Stimulated activated CD8-positive, alpha-beta memory T cell treated with anti-CD3 and anti-CD28 coated beads, Interleukin-4, amount 100 ng/mL, for 48 hours (primary cell): ENCODE measurements around the gene PPIL3.
"Not testable (repeated sequence)": the region's sequence is repeated elsewhere in the genome, so short reads cannot be mapped to it uniquely, and the experiment has no call there.

Source experiments
- DNase-seq: peaks from one replicate; pipeline ENCODE4 v3.0.0-alpha.2; 2020

The PPIL3 gene

GRCh38 chr2:200888704-200889625 lies at the start of gene PPIL3, which contains the start of gene NIF3L1:
PPIL3 (minus strand) TSS chr2:200889077; CDS start chr2:200887615, 1,462 bp downstream.
NIF3L1 (plus strand) TSS chr2:200889371; CDS start chr2:200891944, 2,573 bp downstream.
- peak; percentile 98 for DNase-seq

- DNase-seq = no peak
Measured at GRCh38 chr2:200930947-200931626, 42.2 kb upstream of the PPIL3 start.

- DNase-seq = no peak
Measured at GRCh38 chr2:200929334-200930249, 40.7 kb upstream of the PPIL3 start.

- no peak for DNase-seq
Measured at GRCh38 chr2:200922439-200922838, 33.6 kb upstream of the PPIL3 start.

- no peak for DNase-seq
Measured at GRCh38 chr2:200913654-200914053, 24.8 kb upstream of the PPIL3 start.

- no peak for DNase-seq
Measured at GRCh38 chr2:200909958-200910357, 21.1 kb upstream of the PPIL3 start.

GRCh38 chr2:200905618-200906296 lies 16.9 kb upstream of the PPIL3 start:
- peak; percentile 69 for DNase-seq

- DNase-seq = peak; percentile 77
Measured at GRCh38 chr2:200901459-200902072, 12.7 kb upstream of the PPIL3 start.

- no peak for DNase-seq
Measured at GRCh38 chr2:200899482-200899881, 10.6 kb upstream of the PPIL3 start.

GRCh38 chr2:200881715-200882249 lies 7.1 kb downstream of the PPIL3 start:
- not testable (repeated sequence) for DNase-seq

GRCh38 chr2:200878289-200878880 lies 10.5 kb downstream of the PPIL3 start:
- no peak for DNase-seq

- DNase-seq = no peak
Measured at GRCh38 chr2:200877443-200877842, 11.4 kb downstream of the PPIL3 start.

GRCh38 chr2:200873560-200873959 lies 15.3 kb downstream of the PPIL3 start:
- DNase-seq = no peak

- no peak for DNase-seq
Measured at GRCh38 chr2:200871151-200871550, 17.7 kb downstream of the PPIL3 start.

- no peak for DNase-seq
Measured at GRCh38 chr2:200869014-200869413, 19.9 kb downstream of the PPIL3 start.

- DNase-seq = peak; percentile 98
Measured at GRCh38 chr2:200864176-200865034, 24.5 kb downstream of the PPIL3 start, which contains the start of gene CLK1. CLK1 (minus strand) TSS chr2:200864658; CDS start chr2:200861862, 2,796 bp downstream.

GRCh38 chr2:200863782-200864175 lies 25.1 kb downstream of the PPIL3 start:
- no peak for DNase-seq

GRCh38 chr2:200862532-200863000 lies 26.3 kb downstream of the PPIL3 start:
- DNase-seq = peak; percentile 73

GRCh38 chr2:200861617-200862155 lies 27.2 kb downstream of the PPIL3 start:
- DNase-seq = no peak
